ENCODE data around the gene FOXK1.
A peak's percentile ranks its signal among the peaks of the same experiment; 100 is the strongest.

FOXK1 gene

GRCh38 chr7:4698707-4699275 is 16.7 kb downstream of the FOXK1 start:
- Mint-ChIP-seq H3K4me3 (no peak overlapping the region), H3K9me3 (no peaks in the 10 kb centered on the region), H3K27me3 (no peaks in the 10 kb centered on the region), H3K4me1 (peaks cover 10% of the 10 kb centered on the region), H3K27ac (no peak overlapping the region), H3K36me3 (peaks cover 4% of the 10 kb centered on the region)
- no peak for DNase-seq
- CTCF ChIA-PET = no interaction called here

GRCh38 chr7:4699841-4700240 is 17.7 kb downstream of the FOXK1 start:
- Mint-ChIP-seq H3K27me3 (no peaks in the 10 kb centered on the region), H3K9me3 (no peaks in the 10 kb centered on the region), H3K4me1 (peaks cover 9% of the 10 kb centered on the region), H3K27ac (no peak overlapping the region), H3K36me3 (peaks cover 4% of the 10 kb centered on the region), H3K4me3 (no peak overlapping the region)
- CTCF ChIA-PET = no interaction called here
- DNase-seq = no peak

GRCh38 chr7:4700577-4701235 is 18.6 kb downstream of the FOXK1 start:
- no peak overlapping the region for H3K4me3 Mint-ChIP-seq
- CTCF ChIA-PET = no interaction called here
- H3K27ac Mint-ChIP-seq = no peak overlapping the region
- H3K4me1 Mint-ChIP-seq = peaks cover 6% of the 10 kb centered on the region
- H3K36me3 Mint-ChIP-seq = no peaks in the 10 kb centered on the region
- DNase-seq = no peak
- H3K27me3 Mint-ChIP-seq = no peaks in the 10 kb centered on the region
- H3K9me3 Mint-ChIP-seq = no peaks in the 10 kb centered on the region

- Mint-ChIP-seq H3K27ac (no peak overlapping the region), H3K36me3 (no peaks in the 10 kb centered on the region), H3K9me3 (no peaks in the 10 kb centered on the region), H3K4me3 (no peak overlapping the region), H3K4me1 (peaks cover 10% of the 10 kb centered on the region), H3K27me3 (no peaks in the 10 kb centered on the region)
- no peak for DNase-seq
- CTCF ChIA-PET = no interaction called here
Measured at GRCh38 chr7:4702961-4703512, 20.9 kb downstream of the FOXK1 start.

GRCh38 chr7:4703532-4703931 is 21.4 kb downstream of the FOXK1 start:
- no peak for DNase-seq
- CTCF ChIA-PET = no interaction called here
- Mint-ChIP-seq H3K27me3 (no peaks in the 10 kb centered on the region), H3K27ac (no peak overlapping the region), H3K36me3 (no peaks in the 10 kb centered on the region), H3K9me3 (no peaks in the 10 kb centered on the region), H3K4me1 (peaks cover 10% of the 10 kb centered on the region), H3K4me3 (no peak overlapping the region)

GRCh38 chr7:4706384-4707216 is 24.5 kb downstream of the FOXK1 start:
- no peaks in the 10 kb centered on the region for H3K9me3 Mint-ChIP-seq
- no peaks in the 10 kb centered on the region for H3K27me3 Mint-ChIP-seq
- H3K4me1 Mint-ChIP-seq = peaks cover 12% of the 10 kb centered on the region
- no peak for DNase-seq
- no peak overlapping the region for H3K4me3 Mint-ChIP-seq
- H3K27ac Mint-ChIP-seq = no peak overlapping the region
- CTCF ChIA-PET = interaction anchor here (1.3 kb wide), 1 partner anchor 18 kb away, joined by 4 read pairs; no protein-coding TSS in a partner anchor
- peaks cover 9% of the 10 kb centered on the region for H3K36me3 Mint-ChIP-seq

GRCh38 chr7:4707217-4707741 is 25.2 kb downstream of the FOXK1 start:
- Mint-ChIP-seq H3K36me3 (peaks cover 9% of the 10 kb centered on the region), H3K27ac (no peak overlapping the region), H3K4me1 (peaks cover 15% of the 10 kb centered on the region), H3K9me3 (no peaks in the 10 kb centered on the region), H3K4me3 (no peak overlapping the region), H3K27me3 (no peaks in the 10 kb centered on the region)
- CTCF ChIA-PET = no interaction called here
- no peak for DNase-seq

- DNase-seq = no peak
- Mint-ChIP-seq H3K27me3 (no peaks in the 10 kb centered on the region), H3K27ac (no peak overlapping the region), H3K4me1 (peaks cover 18% of the 10 kb centered on the region), H3K36me3 (peaks cover 13% of the 10 kb centered on the region), H3K4me3 (no peak overlapping the region), H3K9me3 (no peaks in the 10 kb centered on the region)
- CTCF ChIA-PET = no interaction called here
Measured at GRCh38 chr7:4707980-4708411, 25.9 kb downstream of the FOXK1 start.

GRCh38 chr7:4709187-4709586 is 27.1 kb downstream of the FOXK1 start:
- Mint-ChIP-seq H3K9me3 (no peaks in the 10 kb centered on the region), H3K36me3 (peaks cover 13% of the 10 kb centered on the region), H3K27ac (no peak overlapping the region), H3K4me3 (no peak overlapping the region), H3K4me1 (peaks cover 24% of the 10 kb centered on the region), H3K27me3 (no peaks in the 10 kb centered on the region)
- DNase-seq = no peak
- CTCF ChIA-PET = no interaction called here

- no peak overlapping the region for H3K4me3 Mint-ChIP-seq
Measured at GRCh38 chr7:4711093-4711492, 29.0 kb downstream of the FOXK1 start.

GRCh38 chr7:4711634-4712033 is 29.5 kb downstream of the FOXK1 start:
- no peaks in the 10 kb centered on the region for H3K9me3 Mint-ChIP-seq
- no peak overlapping the region for H3K4me3 Mint-ChIP-seq
- CTCF ChIA-PET = no interaction called here
- H3K27ac Mint-ChIP-seq = peak overlapping the region; percentile 53
- no peak for DNase-seq
- no peaks in the 10 kb centered on the region for H3K27me3 Mint-ChIP-seq
- peaks cover 33% of the 10 kb centered on the region for H3K4me1 Mint-ChIP-seq
- H3K36me3 Mint-ChIP-seq = peaks cover 23% of the 10 kb centered on the region

More at GRCh38 chr7:4711093-4711492, 29.0 kb downstream of the FOXK1 start:
- Mint-ChIP-seq H3K36me3 (peaks cover 23% of the 10 kb centered on the region), H3K27me3 (no peaks in the 10 kb centered on the region), H3K4me1 (peaks cover 33% of the 10 kb centered on the region), H3K27ac (no peak overlapping the region), H3K9me3 (no peaks in the 10 kb centered on the region)
- no peak for DNase-seq
- CTCF ChIA-PET = no interaction called here

GRCh38 chr7:4712281-4713182 is 30.4 kb downstream of the FOXK1 start:
- Mint-ChIP-seq H3K27ac (no peak overlapping the region), H3K27me3 (no peaks in the 10 kb centered on the region), H3K9me3 (no peaks in the 10 kb centered on the region), H3K36me3 (peaks cover 23% of the 10 kb centered on the region), H3K4me1 (peaks cover 31% of the 10 kb centered on the region), H3K4me3 (no peak overlapping the region)
- DNase-seq = no peak
- CTCF ChIA-PET = no interaction called here

- Mint-ChIP-seq H3K9me3 (no peaks in the 10 kb centered on the region), H3K4me1 (peaks cover 31% of the 10 kb centered on the region), H3K27me3 (no peaks in the 10 kb centered on the region), H3K36me3 (peaks cover 25% of the 10 kb centered on the region), H3K4me3 (no peak overlapping the region), H3K27ac (no peak overlapping the region)
- CTCF ChIA-PET = no interaction called here
- DNase-seq = no peak
Measured at GRCh38 chr7:4713183-4713784, 31.2 kb downstream of the FOXK1 start.
